ENCODE results near the gene ACOD1. TPM values are rescaled to one million over a fixed set of nuclear protein-coding genes. Genes with fewer than 3 reads are reported as not detected.

ACOD1 gene
- total RNA-seq, 4 donors from 2014 or later: not detected

GRCh38 chr13:76929320-76929719 is 19.0 kb upstream of the ACOD1 start:
- DNase-seq (ENCODE audit: low spot score in 2 of 2): no peak
- 88% methylated on average over 8 of the region's 8 CpGs for WGBS, 2 donors
- intact Hi-C loops (cut with DNase I; ENCODE audit: low total_unique reads): no loop called here
- no peak overlapping the region for H3K4me3 ChIP-seq (ENCODE audit: low read depth, poor library complexity, severe bottlenecking)
- TF ChIP-seq CTCF (IDR thresholded peaks at IDR 0.05) (no peak), POLR2A (IDR thresholded peaks at IDR 0.05) (no peak)

GRCh38 chr13:76929851-76930374 is 18.4 kb upstream of the ACOD1 start:
- intact Hi-C loops (cut with DNase I; ENCODE audit: low total_unique reads): no loop called here
- H3K4me3 ChIP-seq (ENCODE audit: low read depth, poor library complexity, severe bottlenecking): no peak overlapping the region
- no peak for DNase-seq (ENCODE audit: low spot score in 2 of 2)
- 77 to 78% methylated on average over 2 of the region's 2 CpGs for WGBS, 2 donors
- TF ChIP-seq POLR2A (IDR thresholded peaks at IDR 0.05): no peak
- no peak for TF ChIP-seq CTCF (IDR thresholded peaks at IDR 0.05)

- intact Hi-C loops (cut with DNase I; ENCODE audit: low total_unique reads): no loop called here
- DNase-seq (ENCODE audit: low spot score in 2 of 2): no peak
- TF ChIP-seq CTCF (IDR thresholded peaks at IDR 0.05): no peak
- no peak for TF ChIP-seq POLR2A (IDR thresholded peaks at IDR 0.05)
- no peak overlapping the region for H3K4me3 ChIP-seq (ENCODE audit: low read depth, poor library complexity, severe bottlenecking)
- WGBS, 2 donors: 64 to 75% methylated on average over 4 of the region's 4 CpGs
Measured at GRCh38 chr13:76932076-76932475, 16.2 kb upstream of the ACOD1 start.

- H3K4me3 ChIP-seq (ENCODE audit: low read depth, poor library complexity, severe bottlenecking): no peak overlapping the region
- no peak for DNase-seq (ENCODE audit: low spot score in 2 of 2)
- TF ChIP-seq POLR2A (IDR thresholded peaks at IDR 0.05) (no peak), CTCF (IDR thresholded peaks at IDR 0.05) (no peak)
- intact Hi-C loops (cut with DNase I; ENCODE audit: low total_unique reads): no loop called here
- WGBS, 2 donors: 91% methylated on average over 1 of the region's 1 CpG
Measured at GRCh38 chr13:76934671-76935070, 13.6 kb upstream of the ACOD1 start.

GRCh38 chr13:76936763-76937162 is 11.5 kb upstream of the ACOD1 start:
- intact Hi-C loops (cut with DNase I; ENCODE audit: low total_unique reads): no loop called here
- 64 to 83% methylated on average over 2 of the region's 2 CpGs for WGBS, 2 donors
- DNase-seq (ENCODE audit: low spot score in 2 of 2): no peak
- H3K4me3 ChIP-seq (ENCODE audit: low read depth, poor library complexity, severe bottlenecking): no peak overlapping the region
- no peak for TF ChIP-seq POLR2A (IDR thresholded peaks at IDR 0.05)
- TF ChIP-seq CTCF (IDR thresholded peaks at IDR 0.05): no peak

GRCh38 chr13:76937281-76937820 is 11.0 kb upstream of the ACOD1 start:
- TF ChIP-seq POLR2A (IDR thresholded peaks at IDR 0.05) (no peak), CTCF (IDR thresholded peaks at IDR 0.05) (no peak)
- 26 to 56% methylated on average over 2 of the region's 2 CpGs for WGBS, 2 donors
- no peak overlapping the region for H3K4me3 ChIP-seq (ENCODE audit: low read depth, poor library complexity, severe bottlenecking)
- DNase-seq (ENCODE audit: low spot score in 2 of 2): peak in 1 of 2 donors; percentile 43
- intact Hi-C loops (cut with DNase I; ENCODE audit: low total_unique reads): no loop called here
